ENCODE data around the gene ZNF385B.

The ZNF385B gene

DNA sequence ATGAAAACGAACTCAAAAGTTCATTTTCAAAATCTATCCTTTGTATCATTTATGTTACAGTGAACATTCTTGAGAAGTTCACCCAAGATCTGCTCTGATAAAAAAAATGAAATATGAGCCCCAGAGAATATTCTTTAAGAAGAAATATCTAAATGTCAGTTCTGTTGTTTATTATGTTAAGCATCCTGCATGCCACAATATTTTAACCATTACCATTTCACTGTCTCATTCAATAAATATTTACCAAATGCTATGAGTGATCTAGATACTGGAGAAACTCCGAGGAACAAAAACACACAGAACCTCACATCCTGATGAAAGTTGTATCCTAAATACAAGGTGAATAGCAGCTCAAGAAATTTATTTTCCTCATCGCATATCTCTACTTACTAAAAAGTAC lies 170.2 kb downstream of the ZNF385B start:
- TF ChIP-seq MYC (IDR thresholded peaks at IDR 0.05; ENCODE audit: low read depth, low read length): no peak
- TF ChIP-seq, protein P1, sequence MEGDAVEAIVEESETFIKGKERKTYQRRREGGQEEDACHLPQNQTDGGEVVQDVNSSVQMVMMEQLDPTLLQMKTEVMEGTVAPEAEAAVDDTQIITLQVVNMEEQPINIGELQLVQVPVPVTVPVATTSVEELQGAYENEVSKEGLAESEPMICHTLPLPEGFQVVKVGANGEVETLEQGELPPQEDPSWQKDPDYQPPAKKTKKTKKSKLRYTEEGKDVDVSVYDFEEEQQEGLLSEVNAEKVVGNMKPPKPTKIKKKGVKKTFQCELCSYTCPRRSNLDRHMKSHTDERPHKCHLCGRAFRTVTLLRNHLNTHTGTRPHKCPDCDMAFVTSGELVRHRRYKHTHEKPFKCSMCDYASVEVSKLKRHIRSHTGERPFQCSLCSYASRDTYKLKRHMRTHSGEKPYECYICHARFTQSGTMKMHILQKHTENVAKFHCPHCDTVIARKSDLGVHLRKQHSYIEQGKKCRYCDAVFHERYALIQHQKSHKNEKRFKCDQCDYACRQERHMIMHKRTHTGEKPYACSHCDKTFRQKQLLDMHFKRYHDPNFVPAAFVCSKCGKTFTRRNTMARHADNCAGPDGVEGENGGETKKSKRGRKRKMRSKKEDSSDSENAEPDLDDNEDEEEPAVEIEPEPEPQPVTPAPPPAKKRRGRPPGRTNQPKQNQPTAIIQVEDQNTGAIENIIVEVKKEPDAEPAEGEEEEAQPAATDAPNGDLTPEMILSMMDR (IDR thresholded peaks at IDR 0.05; ENCODE audit: low read depth, low read length): no peak
- no peak for TF ChIP-seq POLR2A (IDR thresholded peaks at IDR 0.05; ENCODE audit: extremely low read depth, insufficient read length)
- TF ChIP-seq, protein P2, sequence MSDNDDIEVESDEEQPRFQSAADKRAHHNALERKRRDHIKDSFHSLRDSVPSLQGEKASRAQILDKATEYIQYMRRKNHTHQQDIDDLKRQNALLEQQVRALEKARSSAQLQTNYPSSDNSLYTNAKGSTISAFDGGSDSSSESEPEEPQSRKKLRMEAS (IDR thresholded peaks at IDR 0.05; ENCODE audit: low read depth, low read length): no peak
- DNase-seq (ENCODE audit: low read depth): no peak
- H3K4me3 ChIP-seq (ENCODE audit: low read depth, low read length): no peak overlapping the region

DNA sequence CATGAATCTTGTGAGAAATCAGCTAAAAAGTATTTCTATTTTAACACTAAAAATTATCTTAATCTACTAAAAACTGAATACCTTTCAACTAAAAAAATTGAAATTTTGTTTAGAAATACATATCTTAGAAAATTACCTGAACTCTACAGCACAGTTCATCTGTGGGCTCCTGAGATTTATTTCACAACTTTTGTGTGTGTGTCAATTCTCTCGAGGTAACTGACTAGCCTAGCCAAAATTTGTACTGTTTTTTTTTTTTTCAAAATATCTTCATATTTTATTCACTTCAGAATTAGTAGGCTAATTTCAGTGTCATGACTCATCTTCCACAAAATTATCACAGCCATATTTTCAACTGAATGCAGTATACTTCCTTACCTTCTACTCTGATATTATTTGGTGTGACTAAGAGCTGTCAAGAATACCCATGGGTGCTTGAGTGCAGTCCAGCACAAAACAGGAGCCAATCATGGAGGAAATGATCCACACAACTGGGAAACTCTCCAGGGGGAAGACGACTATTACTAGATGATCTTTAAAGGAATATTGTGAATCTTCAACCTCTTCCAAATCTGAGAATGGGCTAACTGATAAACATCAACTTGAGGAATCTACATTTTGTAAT lies 174.6 kb downstream of the ZNF385B start:
- no peak for DNase-seq (ENCODE audit: low read depth)
- H3K4me3 ChIP-seq (ENCODE audit: low read depth, low read length): no peak overlapping the region
- TF ChIP-seq, protein P1 (IDR thresholded peaks at IDR 0.05; ENCODE audit: low read depth, low read length): no peak
- TF ChIP-seq MYC (IDR thresholded peaks at IDR 0.05; ENCODE audit: low read depth, low read length): no peak
- TF ChIP-seq, protein P2 (IDR thresholded peaks at IDR 0.05; ENCODE audit: low read depth, low read length): no peak
- TF ChIP-seq POLR2A (IDR thresholded peaks at IDR 0.05; ENCODE audit: extremely low read depth, insufficient read length): no peak

DNA sequence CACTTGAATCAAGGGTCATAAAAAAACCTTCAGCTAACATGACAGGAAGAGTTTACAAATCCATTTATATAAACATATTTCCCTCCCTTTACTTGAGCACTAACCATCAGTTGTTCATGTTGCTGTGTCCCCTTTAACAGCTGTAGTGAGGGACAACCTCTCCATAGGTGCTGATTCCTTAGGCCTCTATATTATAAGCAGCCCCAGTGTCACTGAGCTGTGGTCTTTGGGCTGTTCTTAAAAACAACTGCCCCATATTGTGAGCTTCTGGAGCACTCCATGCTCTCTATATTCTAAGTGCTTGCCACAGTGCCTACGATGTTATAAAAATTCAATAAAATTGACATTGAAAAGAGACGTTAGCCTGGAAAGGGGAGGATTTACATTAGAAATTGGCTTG lies 175.3 kb downstream of the ZNF385B start:
- no peak for DNase-seq (ENCODE audit: low read depth)
- no peak for TF ChIP-seq POLR2A (IDR thresholded peaks at IDR 0.05; ENCODE audit: extremely low read depth, insufficient read length)
- TF ChIP-seq, protein P2 (IDR thresholded peaks at IDR 0.05; ENCODE audit: low read depth, low read length): no peak
- TF ChIP-seq, protein P1 (IDR thresholded peaks at IDR 0.05; ENCODE audit: low read depth, low read length): no peak
- TF ChIP-seq MYC (IDR thresholded peaks at IDR 0.05; ENCODE audit: low read depth, low read length): no peak
- H3K4me3 ChIP-seq (ENCODE audit: low read depth, low read length): no peak overlapping the region

DNA sequence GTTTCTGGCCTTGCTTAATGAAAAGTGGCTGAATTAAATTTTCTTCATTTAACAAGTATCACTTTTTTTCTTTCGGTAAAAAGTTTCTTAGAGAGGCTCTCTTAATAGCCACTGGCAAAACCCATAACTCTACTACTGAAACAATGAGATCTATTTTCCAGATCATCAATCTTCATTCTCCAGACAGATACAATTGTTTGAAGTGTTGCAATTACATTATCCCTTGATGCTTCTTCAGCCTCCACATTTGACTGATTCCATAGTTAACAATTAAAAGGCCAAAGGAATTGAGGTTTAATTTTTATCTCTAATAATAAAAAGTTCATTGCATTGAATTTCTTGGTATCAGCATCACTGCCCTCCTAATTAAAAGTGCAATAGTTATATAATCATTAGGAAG lies 176.3 kb downstream of the ZNF385B start:
- no peak overlapping the region for H3K4me3 ChIP-seq (ENCODE audit: low read depth, low read length)
- no peak for DNase-seq (ENCODE audit: low read depth)
- TF ChIP-seq POLR2A (IDR thresholded peaks at IDR 0.05; ENCODE audit: extremely low read depth, insufficient read length): no peak
- TF ChIP-seq, protein P1 (IDR thresholded peaks at IDR 0.05; ENCODE audit: low read depth, low read length): no peak
- TF ChIP-seq, protein P2 (IDR thresholded peaks at IDR 0.05; ENCODE audit: low read depth, low read length): no peak
- TF ChIP-seq MYC (IDR thresholded peaks at IDR 0.05; ENCODE audit: low read depth, low read length): no peak

DNA sequence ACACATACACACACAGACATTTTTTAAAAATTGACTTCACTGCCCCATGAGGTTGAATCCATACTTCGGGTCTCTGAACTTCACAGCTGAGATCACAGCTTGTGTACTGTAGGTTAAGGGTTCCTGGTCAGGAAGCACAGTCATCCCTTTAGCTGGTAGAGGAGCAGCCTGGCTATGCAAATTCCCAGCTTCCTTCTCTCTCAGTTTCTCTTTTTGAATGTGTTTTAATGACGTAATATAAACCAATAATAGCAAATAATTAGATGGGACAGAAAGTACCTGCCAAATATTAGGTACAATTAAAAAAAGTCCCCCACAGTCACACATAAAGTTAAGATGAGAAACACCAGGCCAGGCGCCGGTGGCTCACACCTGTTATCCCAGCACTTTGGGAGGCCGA lies 178.7 kb downstream of the ZNF385B start:
- DNase-seq (ENCODE audit: low read depth): no peak
- no peak overlapping the region for H3K4me3 ChIP-seq (ENCODE audit: low read depth, low read length)
- no peak for TF ChIP-seq MYC (IDR thresholded peaks at IDR 0.05; ENCODE audit: low read depth, low read length)
- TF ChIP-seq, protein P2 (IDR thresholded peaks at IDR 0.05; ENCODE audit: low read depth, low read length): no peak
- TF ChIP-seq POLR2A (IDR thresholded peaks at IDR 0.05; ENCODE audit: extremely low read depth, insufficient read length): no peak
- TF ChIP-seq, protein P1 (IDR thresholded peaks at IDR 0.05; ENCODE audit: low read depth, low read length): no peak

Data from NB4 (cell line).